ENCODE results near the gene FEN1. TPM values are rescaled to one million over a fixed set of nuclear protein-coding genes. Genes with fewer than 3 reads are reported as not detected.

FEN1 gene
- total and polyA plus RNA-seq, 2 of the 13 experiments (the other 11 are each of a cell fraction or from before 2014, with no cell fraction given): 12.4 to 102 TPM

- TF ChIP-seq ZNF484 (CRISPR knock-in tag; IDR thresholded peaks at IDR 0.05; ENCODE audit: borderline replicate concordance, low read depth) (no peak), ZNF343 (CRISPR knock-in tag; IDR thresholded peaks at IDR 0.05) (0 out of 2 replicates have a peak, but pooled peaks have one; percentile 40), MED13 (CRISPR knock-in tag; IDR thresholded peaks at IDR 0.05) (no peak), ISL2 (CRISPR knock-in tag; IDR thresholded peaks at IDR 0.05) (no peak), ZFP41 (CRISPR knock-in tag; IDR thresholded peaks at IDR 0.05; ENCODE audit: borderline replicate concordance) (no peak), ZNF276 (CRISPR knock-in tag; IDR thresholded peaks at IDR 0.05; ENCODE audit: low read depth) (no peak; the same call in 1 of the 2 replicates), FOXP4 (CRISPR knock-in tag; IDR thresholded peaks at IDR 0.05) (no peak), ZUFSP (CRISPR knock-in tag; IDR thresholded peaks at IDR 0.05; ENCODE audit: borderline replicate concordance) (no peak), ZNF646 (CRISPR knock-in tag; IDR thresholded peaks at IDR 0.05) (no peak), TOE1 (CRISPR knock-in tag; IDR thresholded peaks at IDR 0.05) (no peak), SYNCRIP (IDR thresholded peaks at IDR 0.05; ENCODE audit: insufficient read depth, low read depth, low read length) (no peak), FOXO4 (CRISPR knock-in tag; conservative IDR thresholded peaks at IDR 0.05) (no peak), IKZF5 (CRISPR knock-in tag; IDR thresholded peaks at IDR 0.05) (no peak), ZFP82 (CRISPR knock-in tag; IDR thresholded peaks at IDR 0.05; ENCODE audit: borderline replicate concordance) (no peak)
These were observed 888 bp upstream of the FEN1 start (continued) for GRCh38 chr11:61791737-61792309.
